Bronchial epithelial cell (primary cell): ENCODE results near the gene ABHD16A. TPM values are rescaled to one million over a fixed set of nuclear protein-coding genes. Genes with fewer than 3 reads are reported as not detected.
A peak's percentile ranks its signal among the peaks of the same experiment; 100 is the strongest.

Experiments
- DNase-seq: peaks from one replicate; pipeline ENCODE4 v3.0.0-alpha.2; 2010; ENCODE audit warnings: low read depth
- FAIRE-seq: peaks from 2 replicates; lab custom pipeline; 2011; peaks lifted over from hg19 to GRCh38; lab: Jason Lieb, UNC
- H3K27me3 ChIP-seq: 2 replicates; pipeline ENCODE4 v1.5.1; 2011; ENCODE audit warnings: low read length; ENCODE audit not compliant: control insufficient read depth, insufficient read depth
- H3K36me3 ChIP-seq: 2 replicates; pipeline ENCODE4 v1.5.1; 2011; ENCODE audit warnings: low read length; ENCODE audit not compliant: control insufficient read depth, insufficient read depth
- H3K4me3 ChIP-seq: 2 replicates; pipeline ENCODE4 v1.5.1; 2011; ENCODE audit warnings: mild to moderate bottlenecking, low read depth, low read length, control low read depth
- CTCF ChIP-seq: IDR thresholded peaks from 2 replicates; pipeline ENCODE4 v1.5.1; 2011; ENCODE audit warnings: mild to moderate bottlenecking, moderate library complexity, low read length, control low read depth, inconsistent platforms; ENCODE audit not compliant: insufficient read depth, severe bottlenecking
- total RNA-seq: library from RNA; depleted of rRNA; stranded (reverse); fragments of >200 nt; gene quantifications from 2 replicates; pipeline ENCODE4 v1.2.1, GENCODE V29; 2014

ABHD16A gene
- total RNA-seq, 1 donor from 2014 or later = 32.9 TPM

GRCh38 chr6:31719001-31719400 lies 15.9 kb upstream of the ABHD16A start:
- no peak overlapping the region for H3K4me3 ChIP-seq
- FAIRE-seq (no peak), DNase-seq (no peak)
- no peaks in the 10 kb centered on the region for H3K27me3 ChIP-seq
- no peaks in the 10 kb centered on the region for H3K36me3 ChIP-seq
- TF ChIP-seq CTCF = no peak

- Histone ChIP-seq H3K4me3 (no peak overlapping the region), H3K27me3 (no peaks in the 10 kb centered on the region), H3K36me3 (no peaks in the 10 kb centered on the region)
- DNase-seq (peak; percentile 93), FAIRE-seq (no peak)
- no peak for TF ChIP-seq CTCF
Observed at GRCh38 chr6:31718265-31718664, 15.1 kb upstream of the ABHD16A start.

GRCh38 chr6:31717499-31718222 lies 14.5 kb upstream of the ABHD16A start:
- no peak overlapping the region for H3K4me3 ChIP-seq
- H3K27me3 ChIP-seq = no peaks in the 10 kb centered on the region
- DNase-seq (no peak), FAIRE-seq (no peak)
- TF ChIP-seq CTCF = peak; percentile 30
- H3K36me3 ChIP-seq = no peaks in the 10 kb centered on the region

- no peak for FAIRE-seq
- TF ChIP-seq CTCF = no peak
- Histone ChIP-seq H3K4me3 (no peak within 1 kb of the TSS), H3K36me3 (no peaks in the 10 kb centered on the region), H3K27me3 (no peaks in the 10 kb centered on the region)
- DNase-seq = no peak
Observed at GRCh38 chr6:31715022-31715958, 12.2 kb upstream of the ABHD16A start, which contains the start of gene LY6G6D. Gene LY6G6D, plus strand, starts transcription at chr6:31715348. Its CDS starts 8 bp downstream, at chr6:31715356.

GRCh38 chr6:31713991-31714684 lies 11.0 kb upstream of the ABHD16A start:
- no peaks in the 10 kb centered on the region for H3K27me3 ChIP-seq
- no peak for FAIRE-seq
- H3K36me3 ChIP-seq = no peaks in the 10 kb centered on the region
- TF ChIP-seq CTCF = no peak
- no peak overlapping the region for H3K4me3 ChIP-seq
- no peak for DNase-seq
